ENCODE data around the gene THBS2.

The THBS2 gene

DNA sequence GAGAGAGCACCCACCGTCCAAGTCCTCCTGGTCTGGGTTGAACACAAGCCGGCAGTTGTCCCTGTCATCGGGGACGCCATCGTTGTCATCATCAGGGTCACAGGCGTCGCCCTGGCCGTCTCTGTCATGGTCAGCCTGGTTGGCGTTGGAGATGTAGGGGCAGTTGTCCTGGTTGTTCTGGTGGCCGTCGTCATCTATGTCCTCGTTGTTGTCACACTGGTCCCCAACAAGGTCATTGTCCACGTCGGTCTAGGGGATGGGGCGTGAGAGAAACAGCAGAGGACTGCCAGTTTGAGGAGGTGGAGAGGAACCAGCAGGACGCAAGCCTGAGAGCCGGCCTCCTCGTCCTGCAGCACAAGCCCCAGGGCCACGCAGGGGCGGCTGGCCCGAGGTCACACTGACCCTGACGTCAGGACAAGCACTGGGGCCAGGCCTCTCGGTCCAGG is 28.5 kb downstream of the THBS2 start:
- Histone ChIP-seq H3K9ac (ENCODE audit: low read depth in 1 of 2, low read length in 2 of 2) (no peak overlapping the region), H3K27ac (ENCODE audit: low read depth, low read length) (no peak overlapping the region), H3K4me3 (ENCODE audit: low read depth in 1 of 2, low read length in 2 of 2) (no peak overlapping the region), H3K9me3 (ENCODE audit: control insufficient read depth in 1 of 2, low read length in 2 of 2) (no peaks in the 10 kb centered on the region), H3K4me1 (ENCODE audit: control insufficient read depth in 1 of 2, insufficient read depth in 2 of 2, low read length in 2 of 2) (no peaks in the 10 kb centered on the region), H3K36me3 (ENCODE audit: control insufficient read depth in 1 of 2, insufficient read depth in 2 of 2, low read length in 2 of 2) (no peaks in the 10 kb centered on the region), H3K27me3 (ENCODE audit: control insufficient read depth in 1 of 2, insufficient read depth in 2 of 2, low read length in 2 of 2) (no peaks in the 10 kb centered on the region)

DNA sequence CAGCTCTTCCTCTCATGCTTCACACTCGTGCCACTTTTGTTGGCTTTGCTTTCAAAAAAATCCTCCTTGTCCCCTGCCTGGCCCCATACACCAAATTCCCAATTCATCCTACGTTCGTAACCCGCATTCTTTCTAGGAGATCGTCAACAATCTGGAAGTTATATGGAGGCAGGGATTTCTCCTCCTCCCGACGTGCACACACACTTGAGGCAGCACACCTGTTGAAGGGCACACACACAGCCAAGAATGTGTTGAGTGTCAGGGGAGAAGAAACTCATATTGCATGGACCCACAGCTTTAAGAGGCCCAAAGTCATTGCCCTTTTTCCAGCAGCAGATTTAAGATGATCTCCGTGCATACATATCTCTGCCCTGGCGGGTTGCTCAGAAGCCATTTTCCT is 28.9 kb downstream of the THBS2 start:
- Histone ChIP-seq H3K9me3 (ENCODE audit: control insufficient read depth in 1 of 2, low read length in 2 of 2) (no peaks in the 10 kb centered on the region), H3K9ac (ENCODE audit: low read depth in 1 of 2, low read length in 2 of 2) (no peak overlapping the region), H3K4me3 (ENCODE audit: low read depth in 1 of 2, low read length in 2 of 2) (no peak overlapping the region), H3K27me3 (ENCODE audit: control insufficient read depth in 1 of 2, insufficient read depth in 2 of 2, low read length in 2 of 2) (no peaks in the 10 kb centered on the region), H3K27ac (ENCODE audit: low read depth, low read length) (no peak overlapping the region), H3K36me3 (ENCODE audit: control insufficient read depth in 1 of 2, insufficient read depth in 2 of 2, low read length in 2 of 2) (no peaks in the 10 kb centered on the region), H3K4me1 (ENCODE audit: control insufficient read depth in 1 of 2, insufficient read depth in 2 of 2, low read length in 2 of 2) (no peaks in the 10 kb centered on the region)

GRCh38 chr6:169224185-169224695 is 29.4 kb downstream of the THBS2 start:
- H3K36me3 ChIP-seq (ENCODE audit: control insufficient read depth in 1 of 2, insufficient read depth in 2 of 2, low read length in 2 of 2) = no peaks in the 10 kb centered on the region

GRCh38 chr6:169223006-169223405 is 30.6 kb downstream of the THBS2 start:
- no peak overlapping the region for H3K4me3 ChIP-seq (ENCODE audit: low read depth in 1 of 2, low read length in 2 of 2)
- H3K9me3 ChIP-seq (ENCODE audit: control insufficient read depth in 1 of 2, low read length in 2 of 2) = no peaks in the 10 kb centered on the region
- H3K36me3 ChIP-seq (ENCODE audit: control insufficient read depth in 1 of 2, insufficient read depth in 2 of 2, low read length in 2 of 2) = no peaks in the 10 kb centered on the region
- no peak overlapping the region for H3K27ac ChIP-seq (ENCODE audit: low read depth, low read length)
- no peaks in the 10 kb centered on the region for H3K27me3 ChIP-seq (ENCODE audit: control insufficient read depth in 1 of 2, insufficient read depth in 2 of 2, low read length in 2 of 2)
- H3K4me1 ChIP-seq (ENCODE audit: control insufficient read depth in 1 of 2, insufficient read depth in 2 of 2, low read length in 2 of 2) = no peaks in the 10 kb centered on the region
- no peak overlapping the region for H3K9ac ChIP-seq (ENCODE audit: low read depth in 1 of 2, low read length in 2 of 2)

More at GRCh38 chr6:169224185-169224695, 29.4 kb downstream of the THBS2 start:
- Histone ChIP-seq H3K4me1 (ENCODE audit: control insufficient read depth in 1 of 2, insufficient read depth in 2 of 2, low read length in 2 of 2) (no peaks in the 10 kb centered on the region), H3K27me3 (ENCODE audit: control insufficient read depth in 1 of 2, insufficient read depth in 2 of 2, low read length in 2 of 2) (no peaks in the 10 kb centered on the region), H3K9me3 (ENCODE audit: control insufficient read depth in 1 of 2, low read length in 2 of 2) (no peaks in the 10 kb centered on the region), H3K4me3 (ENCODE audit: low read depth in 1 of 2, low read length in 2 of 2) (no peak overlapping the region), H3K9ac (ENCODE audit: low read depth in 1 of 2, low read length in 2 of 2) (no peak overlapping the region), H3K27ac (ENCODE audit: low read depth, low read length) (no peak overlapping the region)

GRCh38 chr6:169222126-169222525 is 31.5 kb downstream of the THBS2 start:
- Histone ChIP-seq H3K27ac (ENCODE audit: low read depth, low read length) (no peak overlapping the region), H3K9me3 (ENCODE audit: control insufficient read depth in 1 of 2, low read length in 2 of 2) (no peaks in the 10 kb centered on the region), H3K4me1 (ENCODE audit: control insufficient read depth in 1 of 2, insufficient read depth in 2 of 2, low read length in 2 of 2) (no peaks in the 10 kb centered on the region), H3K36me3 (ENCODE audit: control insufficient read depth in 1 of 2, insufficient read depth in 2 of 2, low read length in 2 of 2) (no peaks in the 10 kb centered on the region), H3K4me3 (ENCODE audit: low read depth in 1 of 2, low read length in 2 of 2) (no peak overlapping the region), H3K9ac (ENCODE audit: low read depth in 1 of 2, low read length in 2 of 2) (no peak overlapping the region), H3K27me3 (ENCODE audit: control insufficient read depth in 1 of 2, insufficient read depth in 2 of 2, low read length in 2 of 2) (no peaks in the 10 kb centered on the region)

- Histone ChIP-seq H3K4me3 (ENCODE audit: low read depth in 1 of 2, low read length in 2 of 2) (no peak overlapping the region), H3K4me1 (ENCODE audit: control insufficient read depth in 1 of 2, insufficient read depth in 2 of 2, low read length in 2 of 2) (no peaks in the 10 kb centered on the region), H3K9ac (ENCODE audit: low read depth in 1 of 2, low read length in 2 of 2) (no peak overlapping the region), H3K27ac (ENCODE audit: low read depth, low read length) (no peak overlapping the region), H3K27me3 (ENCODE audit: control insufficient read depth in 1 of 2, insufficient read depth in 2 of 2, low read length in 2 of 2) (no peaks in the 10 kb centered on the region), H3K36me3 (ENCODE audit: control insufficient read depth in 1 of 2, insufficient read depth in 2 of 2, low read length in 2 of 2) (no peaks in the 10 kb centered on the region), H3K9me3 (ENCODE audit: control insufficient read depth in 1 of 2, low read length in 2 of 2) (no peaks in the 10 kb centered on the region)
Measured at GRCh38 chr6:169221264-169221663, 32.4 kb downstream of the THBS2 start.

GRCh38 chr6:169220068-169220964 is 33.3 kb downstream of the THBS2 start:
- no peaks in the 10 kb centered on the region for H3K36me3 ChIP-seq (ENCODE audit: control insufficient read depth in 1 of 2, insufficient read depth in 2 of 2, low read length in 2 of 2)
- H3K27me3 ChIP-seq (ENCODE audit: control insufficient read depth in 1 of 2, insufficient read depth in 2 of 2, low read length in 2 of 2) = no peaks in the 10 kb centered on the region
- H3K4me1 ChIP-seq (ENCODE audit: control insufficient read depth in 1 of 2, insufficient read depth in 2 of 2, low read length in 2 of 2) = peaks cover 0 to 2% of the 10 kb centered on the region in 2 donors
- no peaks in the 10 kb centered on the region for H3K9me3 ChIP-seq (ENCODE audit: control insufficient read depth in 1 of 2, low read length in 2 of 2)
- no peak overlapping the region for H3K27ac ChIP-seq (ENCODE audit: low read depth, low read length)
- no peak overlapping the region for H3K4me3 ChIP-seq (ENCODE audit: low read depth in 1 of 2, low read length in 2 of 2)
- no peak overlapping the region for H3K9ac ChIP-seq (ENCODE audit: low read depth in 1 of 2, low read length in 2 of 2)

DNA sequence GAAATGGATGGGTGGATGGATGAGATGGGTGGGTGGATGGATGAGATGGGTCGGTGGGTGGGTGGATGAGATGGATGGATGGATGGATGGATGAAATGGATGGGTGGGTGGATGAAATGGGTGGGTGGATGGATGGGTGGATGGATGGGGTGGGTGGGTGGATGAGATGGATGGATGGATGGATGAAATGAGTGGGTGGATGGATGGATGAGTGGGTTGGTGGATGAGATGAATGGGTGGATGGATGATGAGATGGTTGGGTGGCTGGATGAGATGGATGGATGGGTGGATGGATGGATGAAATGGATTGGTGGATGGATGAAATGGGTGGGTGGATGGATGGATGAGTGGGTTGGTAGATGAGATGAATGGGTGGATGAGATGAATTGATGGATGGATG is 35.7 kb downstream of the THBS2 start:
- Histone ChIP-seq H3K27ac (ENCODE audit: low read depth, low read length) (no peak overlapping the region), H3K36me3 (ENCODE audit: control insufficient read depth in 1 of 2, insufficient read depth in 2 of 2, low read length in 2 of 2) (no peaks in the 10 kb centered on the region), H3K4me1 (ENCODE audit: control insufficient read depth in 1 of 2, insufficient read depth in 2 of 2, low read length in 2 of 2) (peaks cover 0 to 9% of the 10 kb centered on the region in 2 donors), H3K27me3 (ENCODE audit: control insufficient read depth in 1 of 2, insufficient read depth in 2 of 2, low read length in 2 of 2) (no peaks in the 10 kb centered on the region), H3K4me3 (ENCODE audit: low read depth in 1 of 2, low read length in 2 of 2) (no peak overlapping the region), H3K9me3 (ENCODE audit: control insufficient read depth in 1 of 2, low read length in 2 of 2) (no peaks in the 10 kb centered on the region), H3K9ac (ENCODE audit: low read depth in 1 of 2, low read length in 2 of 2) (no peak overlapping the region)

DNA sequence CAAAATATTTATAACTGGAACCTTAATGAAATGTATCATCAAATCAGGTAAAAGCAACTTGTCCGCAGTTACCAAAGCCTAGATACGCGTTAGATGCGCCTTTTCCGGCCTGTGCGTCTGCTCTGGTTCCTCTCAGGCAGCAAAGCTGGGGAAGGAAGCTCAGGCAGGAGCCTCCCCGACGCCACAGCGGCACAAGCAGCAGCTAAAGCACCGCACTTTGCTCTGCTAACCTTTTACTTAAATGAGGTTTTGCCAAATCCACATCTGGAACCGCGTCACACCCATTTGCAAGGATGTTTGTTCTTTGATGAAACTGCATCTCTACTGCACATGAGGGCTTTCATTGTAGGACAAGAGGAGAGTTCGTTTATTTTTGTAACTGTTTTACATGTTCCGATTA is 36.8 kb downstream of the THBS2 start:
- Histone ChIP-seq H3K9ac (ENCODE audit: low read depth in 1 of 2, low read length in 2 of 2) (no peak overlapping the region), H3K27ac (ENCODE audit: low read depth, low read length) (no peak overlapping the region), H3K27me3 (ENCODE audit: control insufficient read depth in 1 of 2, insufficient read depth in 2 of 2, low read length in 2 of 2) (no peaks in the 10 kb centered on the region), H3K36me3 (ENCODE audit: control insufficient read depth in 1 of 2, insufficient read depth in 2 of 2, low read length in 2 of 2) (no peaks in the 10 kb centered on the region), H3K4me3 (ENCODE audit: low read depth in 1 of 2, low read length in 2 of 2) (no peak overlapping the region), H3K9me3 (ENCODE audit: control insufficient read depth in 1 of 2, low read length in 2 of 2) (no peaks in the 10 kb centered on the region), H3K4me1 (ENCODE audit: control insufficient read depth in 1 of 2, insufficient read depth in 2 of 2, low read length in 2 of 2) (peaks cover 0 to 9% of the 10 kb centered on the region in 2 donors)

GRCh38 chr6:169215201-169215681 is 38.4 kb downstream of the THBS2 start:
- Histone ChIP-seq H3K27me3 (ENCODE audit: control insufficient read depth in 1 of 2, insufficient read depth in 2 of 2, low read length in 2 of 2) (no peaks in the 10 kb centered on the region), H3K27ac (ENCODE audit: low read depth, low read length) (peak overlapping the region; percentile 39), H3K9ac (ENCODE audit: low read depth in 1 of 2, low read length in 2 of 2) (no peak overlapping the region), H3K4me3 (ENCODE audit: low read depth in 1 of 2, low read length in 2 of 2) (no peak overlapping the region), H3K9me3 (ENCODE audit: control insufficient read depth in 1 of 2, low read length in 2 of 2) (no peaks in the 10 kb centered on the region), H3K4me1 (ENCODE audit: control insufficient read depth in 1 of 2, insufficient read depth in 2 of 2, low read length in 2 of 2) (peaks cover 0 to 9% of the 10 kb centered on the region in 2 donors), H3K36me3 (ENCODE audit: control insufficient read depth in 1 of 2, insufficient read depth in 2 of 2, low read length in 2 of 2) (no peaks in the 10 kb centered on the region)
